ENCODE data around the gene HEMK1.
A peak's percentile ranks its signal among the peaks of the same experiment; 100 is the strongest.

Gene HEMK1

GRCh38 chr3:50612234-50612882 is 43.0 kb downstream of the HEMK1 start:
- no peak for DNase-seq (ENCODE audit: low read depth in 2 of 2, low spot score in 1 of 2)

GRCh38 chr3:50612970-50613846 is 43.9 kb downstream of the HEMK1 start:
- DNase-seq (ENCODE audit: low read depth in 2 of 2, low spot score in 1 of 2) = no peak

GRCh38 chr3:50615190-50615589 is 45.9 kb downstream of the HEMK1 start:
- DNase-seq (ENCODE audit: low read depth in 2 of 2, low spot score in 1 of 2) = no peak

- peak; percentile 58 to 71 for DNase-seq (ENCODE audit: low read depth in 2 of 2, low spot score in 1 of 2)
These were observed 46.9 kb downstream of the HEMK1 start for GRCh38 chr3:50616003-50616769.

- peak; percentile 88 to 92 for DNase-seq (ENCODE audit: low read depth in 2 of 2, low spot score in 1 of 2)
These were observed 47.4 kb downstream of the HEMK1 start for GRCh38 chr3:50616770-50617095.

DNA sequence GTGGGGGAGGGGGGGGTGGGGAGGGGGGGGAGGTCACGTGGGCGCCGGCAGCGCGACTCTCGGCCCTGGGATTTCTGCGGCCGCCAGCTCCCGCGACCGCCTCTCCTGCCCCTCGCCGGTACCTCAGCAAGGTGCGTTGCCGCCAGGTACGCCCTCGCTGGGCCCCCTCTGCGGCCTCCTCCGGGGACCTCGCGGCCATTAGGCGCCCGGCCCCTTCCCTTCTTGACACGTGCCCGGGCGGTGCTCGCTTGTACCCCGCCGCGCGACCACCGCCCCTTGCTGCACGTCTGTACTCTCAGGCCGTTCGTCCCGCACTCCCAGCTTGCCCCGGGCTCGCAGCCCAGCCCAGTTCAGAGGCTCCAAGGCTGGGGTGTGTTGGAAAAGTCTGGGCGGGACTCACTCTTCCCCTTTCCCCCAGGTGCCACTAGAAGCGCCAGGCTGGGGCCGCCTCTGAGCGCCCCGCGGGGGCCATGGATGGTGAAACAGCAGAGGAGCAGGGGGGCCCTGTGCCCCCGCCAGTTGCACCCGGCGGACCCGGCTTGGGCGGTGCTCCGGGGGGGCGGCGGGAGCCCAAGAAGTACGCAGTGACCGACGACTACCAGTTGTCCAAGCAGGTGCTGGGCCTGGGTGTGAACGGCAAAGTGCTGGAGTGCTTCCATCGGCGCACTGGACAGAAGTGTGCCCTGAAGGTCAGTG is 47.9 kb downstream of the HEMK1 start, which contains the start of gene MAPKAPK3:
MAPKAPK3 (plus strand) TSS at position 56 of the 696 bp plus-strand sequence; CDS start at position 471, 415 bp downstream.
- DNase-seq (ENCODE audit: low read depth in 2 of 2, low spot score in 1 of 2) = no peak

GRCh38 chr3:50617911-50618481 is 48.7 kb downstream of the HEMK1 start:
- no peak for DNase-seq (ENCODE audit: low read depth in 2 of 2, low spot score in 1 of 2)

DNA sequence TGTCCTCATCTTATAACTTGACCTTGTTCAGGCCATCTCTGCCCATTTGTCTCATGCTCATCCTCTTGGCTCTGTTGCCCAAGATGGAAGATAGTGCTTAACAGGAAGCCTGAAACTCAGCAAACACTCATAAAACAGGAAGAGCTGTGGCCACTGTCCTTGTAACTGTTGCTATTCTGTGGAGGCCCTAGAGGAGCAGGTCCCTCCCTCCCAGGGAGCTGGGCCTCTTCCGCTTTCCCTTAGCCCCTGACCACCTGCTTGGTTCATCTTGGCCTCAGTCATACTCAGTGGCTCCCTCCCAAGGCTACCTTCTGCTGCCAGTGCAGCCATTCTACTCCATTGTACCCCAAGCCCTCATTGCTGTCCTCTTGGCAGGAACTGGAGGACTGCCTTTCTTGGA is 51.1 kb downstream of the HEMK1 start:
- DNase-seq (ENCODE audit: low read depth in 2 of 2, low spot score in 1 of 2) = no peak

- no peak for DNase-seq (ENCODE audit: low read depth in 2 of 2, low spot score in 1 of 2)
These were observed 51.5 kb downstream of the HEMK1 start for GRCh38 chr3:50620820-50621219.

DNA sequence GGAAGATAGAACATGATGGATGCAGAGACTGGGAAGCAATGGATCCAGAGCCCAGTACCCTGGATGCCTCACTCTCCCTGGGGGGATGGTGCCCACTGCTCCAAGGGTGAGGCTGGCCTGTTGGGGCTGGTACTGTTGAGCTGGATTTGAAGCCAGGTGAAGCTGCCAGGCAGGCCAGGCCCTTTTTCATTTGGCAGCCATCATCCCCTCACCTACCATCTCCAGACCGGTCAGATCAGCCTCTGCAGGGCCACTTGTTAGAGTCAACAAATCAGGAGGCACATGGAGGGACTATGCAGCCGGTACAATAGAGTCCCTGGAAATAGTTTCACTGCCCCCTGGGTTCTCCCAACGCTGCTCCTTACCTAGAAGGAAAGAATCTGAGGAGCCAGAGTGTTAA is 53.6 kb downstream of the HEMK1 start:
- DNase-seq (ENCODE audit: low read depth in 2 of 2, low spot score in 1 of 2) = no peak

GRCh38 chr3:50623840-50624474 is 54.6 kb downstream of the HEMK1 start:
- no peak for DNase-seq (ENCODE audit: low read depth in 2 of 2, low spot score in 1 of 2)

GRCh38 chr3:50624634-50625033 is 55.3 kb downstream of the HEMK1 start:
- DNase-seq (ENCODE audit: low read depth in 2 of 2, low spot score in 1 of 2) = no peak

DNA sequence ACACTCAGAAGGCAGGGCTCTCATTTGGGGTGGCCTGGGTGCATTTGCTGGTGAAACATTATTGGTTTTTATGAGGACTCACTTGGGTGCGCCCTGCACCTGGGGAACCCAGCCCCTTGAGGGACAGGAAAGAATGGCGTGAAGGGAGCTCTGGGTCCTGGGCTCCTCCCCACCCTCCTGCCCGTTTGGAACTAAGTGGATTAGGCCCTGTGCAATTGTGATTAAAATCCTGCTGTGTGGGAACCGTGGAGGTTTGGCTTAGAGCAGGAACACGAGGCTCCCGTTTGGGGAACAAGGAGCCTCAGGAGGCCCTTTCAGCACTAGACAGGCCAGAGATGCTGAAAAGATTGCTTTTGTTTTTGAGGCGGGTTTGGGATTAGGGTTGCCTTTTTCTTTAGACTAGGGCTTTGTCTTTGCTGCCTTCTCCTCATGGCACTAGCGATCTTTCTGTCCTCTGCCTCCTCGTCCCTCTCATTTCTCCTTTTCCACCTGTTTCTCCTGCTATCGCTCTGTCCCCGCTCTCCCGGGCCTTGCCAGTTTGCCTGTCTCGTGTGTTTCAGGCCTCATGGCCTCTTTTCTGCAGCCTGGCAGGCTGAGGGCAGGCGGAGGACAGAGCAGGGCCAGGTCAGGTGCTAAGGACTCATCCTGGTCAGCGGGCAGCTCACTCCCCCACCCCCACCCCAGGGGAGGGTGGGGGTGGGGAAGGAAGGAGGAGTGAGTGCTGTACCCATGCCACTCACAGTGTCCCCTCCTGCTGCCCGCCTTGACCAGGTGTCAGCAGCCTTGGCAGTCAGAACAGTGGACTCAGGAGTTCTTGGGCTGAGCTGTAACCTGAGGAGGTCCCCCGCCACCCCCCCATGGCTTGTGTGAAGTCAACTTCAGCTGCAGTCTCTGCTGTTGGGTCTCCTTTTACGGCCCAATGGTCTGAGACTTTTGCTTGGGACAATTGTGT is 56.2 kb downstream of the HEMK1 start:
- no peak for DNase-seq (ENCODE audit: low read depth in 2 of 2, low spot score in 1 of 2)

GRCh38 chr3:50626401-50626800 is 57.1 kb downstream of the HEMK1 start:
- DNase-seq (ENCODE audit: low read depth in 2 of 2, low spot score in 1 of 2) = no peak

DNA sequence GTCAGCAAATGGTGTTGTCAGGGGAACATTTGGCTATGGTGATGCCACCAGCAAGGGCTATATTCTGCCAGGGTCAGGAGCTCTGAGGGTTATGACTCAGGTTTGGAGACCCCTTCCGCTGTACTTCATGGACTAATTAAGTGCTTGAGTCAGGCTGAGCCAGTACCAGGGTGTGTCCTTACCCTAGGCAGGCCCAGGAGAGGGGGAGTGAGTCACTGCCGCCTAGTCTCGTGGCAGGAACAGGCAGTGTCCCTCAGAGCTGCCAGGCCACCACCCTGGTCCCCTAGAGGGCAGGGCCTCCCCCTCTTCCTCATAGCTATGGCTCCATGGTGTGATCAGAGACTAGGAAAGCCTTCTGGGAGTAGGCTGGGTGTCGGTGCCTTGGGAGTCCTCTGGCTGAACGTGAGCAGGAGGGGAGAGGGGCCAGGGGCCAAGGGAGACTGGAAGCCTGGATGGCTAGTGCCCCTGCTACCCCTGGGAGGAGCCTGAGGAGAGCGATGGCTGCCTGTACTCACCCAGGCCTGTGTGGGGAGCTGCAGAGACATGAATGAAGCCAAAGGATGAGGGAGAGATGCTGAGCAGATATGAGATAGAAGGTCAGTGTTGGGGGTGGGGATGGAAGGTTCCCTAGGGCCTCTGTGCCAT is 58.2 kb downstream of the HEMK1 start:
- DNase-seq (ENCODE audit: low read depth in 2 of 2, low spot score in 1 of 2) = no peak

- no peak for DNase-seq (ENCODE audit: low read depth in 2 of 2, low spot score in 1 of 2)
These were observed 59.3 kb downstream of the HEMK1 start for GRCh38 chr3:50628601-50629000.

DNA sequence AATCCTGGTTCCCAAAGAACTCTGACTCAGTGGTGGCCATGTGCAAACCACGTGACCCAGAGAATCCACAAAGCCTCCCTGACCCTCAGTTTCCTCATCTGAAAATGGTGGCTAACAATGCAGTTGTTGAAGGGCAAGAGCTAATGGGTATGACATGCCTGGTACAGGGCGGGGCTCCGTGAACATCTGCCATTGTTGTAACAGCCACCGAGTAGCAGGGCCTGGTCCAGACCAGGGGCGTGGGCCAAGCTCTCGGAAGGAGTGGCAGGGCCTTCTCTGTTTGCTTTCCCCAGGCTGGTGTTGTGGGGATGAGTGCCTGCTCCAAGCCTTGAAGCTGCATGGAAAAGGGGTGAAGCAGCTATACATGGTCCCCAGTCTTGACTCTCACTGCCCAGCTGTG is 61.1 kb downstream of the HEMK1 start:
- no peak for DNase-seq (ENCODE audit: low read depth in 2 of 2, low spot score in 1 of 2)

- DNase-seq (ENCODE audit: low read depth in 2 of 2, low spot score in 1 of 2) = no peak
These were observed 61.6 kb downstream of the HEMK1 start for GRCh38 chr3:50630877-50631276.

DNA sequence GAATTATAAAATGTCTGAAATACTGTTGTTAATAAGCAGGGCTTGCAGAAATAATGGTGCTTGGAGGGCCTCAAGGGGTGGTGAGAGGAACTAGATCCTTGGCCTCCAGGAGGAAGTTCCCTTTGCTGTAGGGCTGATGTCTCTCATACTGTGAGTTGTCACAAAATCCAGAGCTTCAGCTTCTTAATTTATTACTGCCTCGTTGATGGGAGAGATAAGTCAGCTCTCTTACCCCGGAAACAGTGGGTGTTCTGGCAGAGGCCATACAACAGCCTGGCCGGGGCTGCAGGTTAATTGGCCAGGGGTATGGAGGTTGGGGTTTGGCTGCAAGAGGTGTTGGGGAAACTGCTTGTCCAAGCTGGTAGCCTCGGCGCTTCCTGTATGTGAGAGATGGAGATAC is 63.1 kb downstream of the HEMK1 start:
- DNase-seq (ENCODE audit: low read depth in 2 of 2, low spot score in 1 of 2) = no peak
